Activated naive CD4-positive, alpha-beta T cell treated with Interleukin-2 at 50 U/mL for 16 hours (primary cell): ENCODE data around the gene ARHGAP42.

ENCODE experiments used
- DNase-seq: peaks from one replicate; pipeline ENCODE4 v3.0.0-alpha.2; 2020

Gene ARHGAP42

GRCh38 chr11:100929377-100929776, 242.3 kb downstream of the ARHGAP42 start:
- DNase-seq, result no peak

GRCh38 chr11:100930185-100930778, 243.2 kb downstream of the ARHGAP42 start:
- DNase-seq, result no peak

- no peak for DNase-seq
Observed at GRCh38 chr11:100932474-100933100, 245.5 kb downstream of the ARHGAP42 start.

- no peak for DNase-seq
Observed at GRCh38 chr11:100936781-100937180, 249.7 kb downstream of the ARHGAP42 start.

GRCh38 chr11:100939571-100939970, 252.5 kb downstream of the ARHGAP42 start:
- DNase-seq, result no peak

- no peak for DNase-seq
Observed at GRCh38 chr11:100940111-100940510, 253.0 kb downstream of the ARHGAP42 start.

- DNase-seq, result no peak
Observed at GRCh38 chr11:100941033-100941432, 253.9 kb downstream of the ARHGAP42 start.

- DNase-seq, result no peak
Observed at GRCh38 chr11:100942016-100942415, 254.9 kb downstream of the ARHGAP42 start.

- DNase-seq, result no peak
Observed at GRCh38 chr11:100948936-100949335, 261.8 kb downstream of the ARHGAP42 start.

GRCh38 chr11:100949443-100949842, 262.4 kb downstream of the ARHGAP42 start:
- no peak for DNase-seq

GRCh38 chr11:100955318-100955717, 268.2 kb downstream of the ARHGAP42 start:
- no peak for DNase-seq

- DNase-seq, result no peak
Observed at GRCh38 chr11:100956351-100956750, 269.3 kb downstream of the ARHGAP42 start.

GRCh38 chr11:100957499-100957898, 270.4 kb downstream of the ARHGAP42 start:
- no peak for DNase-seq

- DNase-seq, result no peak
Observed at GRCh38 chr11:100961633-100962032, 274.5 kb downstream of the ARHGAP42 start.

- DNase-seq, result no peak
Observed at GRCh38 chr11:100963375-100963774, 276.3 kb downstream of the ARHGAP42 start.

- DNase-seq, result no peak
Observed at GRCh38 chr11:100964435-100964834, 277.3 kb downstream of the ARHGAP42 start.

- DNase-seq, result no peak
Observed at GRCh38 chr11:100965346-100965745, 278.3 kb downstream of the ARHGAP42 start.

GRCh38 chr11:100966366-100966765, 279.3 kb downstream of the ARHGAP42 start:
- no peak for DNase-seq

GRCh38 chr11:100969008-100969407, 281.9 kb downstream of the ARHGAP42 start:
- no peak for DNase-seq

GRCh38 chr11:100970283-100971164, 283.4 kb downstream of the ARHGAP42 start:
- no peak for DNase-seq

- DNase-seq, result no peak
Observed at GRCh38 chr11:100972046-100972445, 285.0 kb downstream of the ARHGAP42 start.

GRCh38 chr11:100978442-100978841, 291.4 kb downstream of the ARHGAP42 start:
- no peak for DNase-seq

GRCh38 chr11:100978939-100979338, 291.9 kb downstream of the ARHGAP42 start:
- DNase-seq, result no peak

GRCh38 chr11:100980156-100980555, 293.1 kb downstream of the ARHGAP42 start:
- DNase-seq, result no peak
